Measurements from ENCODE around the gene POLE3. TPM values are rescaled to one million over a fixed set of nuclear protein-coding genes. Genes with fewer than 3 reads are reported as not detected.
"Not testable (repeated sequence)": the region's sequence is repeated elsewhere in the genome, so short reads cannot be mapped to it uniquely, and the experiment has no call there.

POLE3 gene
- 67.6 TPM for polyA plus RNA-seq (2013, experiment 1 of 4)
- 73.4 TPM for polyA plus RNA-seq (2013, experiment 2 of 4)
- polyA plus RNA-seq (2013, experiment 3 of 4): 71.8 TPM
- polyA plus RNA-seq (2013, experiment 4 of 4): 72.2 TPM

GRCh38 chr9:113410207-113410864 is at the start of gene POLE3, which contains the start of gene C9orf43:
TSS of gene POLE3 (minus strand) at chr9:113410675. CDS start at chr9:113410293, 382 bp downstream.
TSS of gene C9orf43 (plus strand) at chr9:113410747. CDS start at chr9:113413494, 2,747 bp downstream.
- Histone ChIP-seq H3K27me3 (ENCODE audit: control insufficient read depth, insufficient read depth, low read length, poor library complexity, severe bottlenecking) (no peaks in the 10 kb centered on the region), H3K4me1 (ENCODE audit: control insufficient read depth, insufficient read depth, low read length) (peaks cover 6% of the 10 kb centered on the region), H3K4me3 (ENCODE audit: insufficient read depth, low read depth, low read length) (peak within 1 kb of the TSS; percentile 98), H3K36me3 (ENCODE audit: control insufficient read depth, insufficient read depth, low read length) (peaks cover 9% of the 10 kb centered on the region), H3K9me3 (ENCODE audit: control insufficient read depth, low read length) (no peaks in the 10 kb centered on the region), H3K27ac (ENCODE audit: insufficient read depth, low read depth, low read length, poor library complexity, severe bottlenecking) (peak within 1 kb of the TSS; percentile 97)
- WGBS, 2 experiments: 0% methylated on average over 61 of the region's 61 CpGs

- WGBS, 2 experiments: 86 to 97% methylated on average over 1 to 2 of the region's 2 CpGs
- Histone ChIP-seq H3K4me1 (ENCODE audit: control insufficient read depth, insufficient read depth, low read length) (peaks cover 11% of the 10 kb centered on the region), H3K9me3 (ENCODE audit: control insufficient read depth, low read length) (no peaks in the 10 kb centered on the region), H3K4me3 (ENCODE audit: insufficient read depth, low read depth, low read length) (no peak overlapping the region), H3K27ac (ENCODE audit: insufficient read depth, low read depth, low read length, poor library complexity, severe bottlenecking) (no peak overlapping the region), H3K27me3 (ENCODE audit: control insufficient read depth, insufficient read depth, low read length, poor library complexity, severe bottlenecking) (no peaks in the 10 kb centered on the region), H3K36me3 (ENCODE audit: control insufficient read depth, insufficient read depth, low read length) (no peaks in the 10 kb centered on the region)
Observed at GRCh38 chr9:113456235-113456634, 45.8 kb upstream of the POLE3 start.

DNA sequence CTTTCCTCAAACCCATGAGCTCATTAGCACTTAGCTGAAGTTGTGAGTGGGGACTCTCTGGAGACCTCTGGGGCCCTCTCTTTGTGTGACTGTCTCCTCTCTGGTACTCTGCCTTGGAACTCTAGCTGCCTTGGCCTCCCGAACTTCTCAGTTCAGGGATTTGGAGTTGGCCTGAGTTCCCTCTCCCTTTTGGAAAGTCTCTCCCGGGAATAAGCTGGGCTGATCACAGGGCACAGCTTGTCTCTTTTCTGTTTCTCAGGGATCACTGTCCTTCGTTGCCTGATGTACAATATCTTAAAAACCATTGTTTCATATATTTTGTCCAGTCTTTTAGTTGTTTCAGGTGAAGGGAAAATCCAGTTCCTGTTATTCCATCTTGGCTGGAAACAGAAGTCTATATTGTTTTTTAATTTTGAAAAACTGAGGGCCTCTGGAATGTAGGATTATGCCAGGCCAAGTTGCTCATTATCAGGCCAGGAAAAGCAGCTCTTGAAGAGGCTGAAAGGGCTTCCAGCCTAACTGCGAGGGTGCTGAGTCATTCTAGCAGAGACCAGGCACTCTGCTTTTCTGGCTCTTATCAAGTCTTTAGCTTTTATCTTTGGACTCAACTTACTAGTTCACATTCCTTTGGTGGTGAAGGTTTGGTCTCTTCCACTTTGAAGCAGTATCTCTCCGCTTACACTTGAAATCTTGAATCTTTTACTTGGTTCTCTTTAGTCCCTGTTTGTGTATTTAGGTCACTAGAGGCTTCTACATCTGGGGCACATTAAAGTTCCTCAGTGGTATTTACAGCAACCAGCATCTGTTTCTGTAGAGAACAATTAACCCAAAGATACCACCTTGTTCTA is 44.7 kb upstream of the POLE3 start:
- WGBS, 2 experiments: 54 to 75% methylated on average over 3 to 5 of the region's 5 CpGs
- Histone ChIP-seq H3K4me1 (ENCODE audit: control insufficient read depth, insufficient read depth, low read length) (peaks cover 11% of the 10 kb centered on the region), H3K27ac (ENCODE audit: insufficient read depth, low read depth, low read length, poor library complexity, severe bottlenecking) (no peak overlapping the region), H3K27me3 (ENCODE audit: control insufficient read depth, insufficient read depth, low read length, poor library complexity, severe bottlenecking) (no peaks in the 10 kb centered on the region), H3K36me3 (ENCODE audit: control insufficient read depth, insufficient read depth, low read length) (no peaks in the 10 kb centered on the region), H3K4me3 (ENCODE audit: insufficient read depth, low read depth, low read length) (no peak overlapping the region), H3K9me3 (ENCODE audit: control insufficient read depth, low read length) (no peaks in the 10 kb centered on the region)

DNA sequence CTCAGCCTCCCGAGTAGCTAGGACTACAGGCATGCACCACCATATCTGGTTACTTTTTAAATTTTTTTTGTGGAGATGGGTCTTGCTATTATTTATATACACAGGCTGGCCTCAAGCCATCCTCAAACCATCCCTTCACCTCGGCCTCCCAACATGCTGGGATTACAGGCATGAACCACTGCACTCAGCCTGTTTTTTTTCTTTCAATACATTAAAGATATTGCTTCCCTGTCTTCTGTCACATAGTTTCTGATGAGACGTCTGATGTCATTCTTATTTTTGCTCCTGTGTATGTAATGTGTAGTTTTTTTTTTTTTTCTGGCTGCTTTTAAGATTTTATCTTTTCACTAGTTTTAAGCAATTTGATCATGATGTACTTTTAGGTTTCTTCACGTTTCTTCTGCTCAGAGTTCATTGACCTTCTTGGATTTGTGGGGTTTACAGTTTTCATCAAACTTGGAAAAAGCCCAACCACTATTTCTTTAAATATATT is 41.7 kb upstream of the POLE3 start:
- H3K27me3 ChIP-seq (ENCODE audit: control insufficient read depth, insufficient read depth, low read length, poor library complexity, severe bottlenecking): no peaks in the 10 kb centered on the region
- H3K9me3 ChIP-seq (ENCODE audit: control insufficient read depth, low read length): no peaks in the 10 kb centered on the region
- H3K36me3 ChIP-seq (ENCODE audit: control insufficient read depth, insufficient read depth, low read length): no peaks in the 10 kb centered on the region
- WGBS, 2 experiments: 84 to 93% methylated on average over 3 to 4 of the region's 4 CpGs
- no peak overlapping the region for H3K4me3 ChIP-seq (ENCODE audit: insufficient read depth, low read depth, low read length)
- H3K27ac ChIP-seq (ENCODE audit: insufficient read depth, low read depth, low read length, poor library complexity, severe bottlenecking): no peak overlapping the region
- H3K4me1 ChIP-seq (ENCODE audit: control insufficient read depth, insufficient read depth, low read length): peaks cover 11% of the 10 kb centered on the region

- Histone ChIP-seq H3K9me3 (ENCODE audit: control insufficient read depth, low read length) (no peaks in the 10 kb centered on the region), H3K4me1 (ENCODE audit: control insufficient read depth, insufficient read depth, low read length) (no peaks in the 10 kb centered on the region), H3K27me3 (ENCODE audit: control insufficient read depth, insufficient read depth, low read length, poor library complexity, severe bottlenecking) (no peaks in the 10 kb centered on the region), H3K27ac (ENCODE audit: insufficient read depth, low read depth, low read length, poor library complexity, severe bottlenecking) (no peak overlapping the region), H3K36me3 (ENCODE audit: control insufficient read depth, insufficient read depth, low read length) (no peaks in the 10 kb centered on the region), H3K4me3 (ENCODE audit: insufficient read depth, low read depth, low read length) (no peak overlapping the region)
- 85 to 100% methylated on average over 2 of the region's 2 CpGs for WGBS, 2 experiments
Observed at GRCh38 chr9:113449376-113449775, 38.9 kb upstream of the POLE3 start.

DNA sequence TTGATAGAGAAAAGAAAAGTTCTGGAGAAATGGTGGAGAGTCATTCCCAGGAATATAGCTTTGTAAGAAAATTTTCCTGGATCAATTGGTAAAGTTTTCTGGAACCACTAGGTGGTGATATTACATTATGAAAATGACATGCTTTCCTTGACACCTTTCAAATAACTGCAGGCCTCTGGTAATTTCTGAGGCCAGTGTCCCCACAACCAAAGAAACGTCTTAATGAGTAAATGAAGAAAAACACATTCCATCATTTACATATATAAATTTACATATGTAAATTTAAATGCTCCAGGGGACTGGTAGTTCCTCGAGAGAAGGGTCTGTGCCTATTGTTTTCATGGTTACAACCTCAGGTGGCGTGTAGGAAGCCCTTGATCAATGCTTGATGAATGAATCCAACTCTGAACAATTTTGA is 35.9 kb upstream of the POLE3 start:
- 62 to 75% methylated on average over 2 of the region's 3 CpGs for WGBS, 2 experiments
- no peak overlapping the region for H3K4me3 ChIP-seq (ENCODE audit: insufficient read depth, low read depth, low read length)
- no peaks in the 10 kb centered on the region for H3K27me3 ChIP-seq (ENCODE audit: control insufficient read depth, insufficient read depth, low read length, poor library complexity, severe bottlenecking)
- no peaks in the 10 kb centered on the region for H3K9me3 ChIP-seq (ENCODE audit: control insufficient read depth, low read length)
- no peaks in the 10 kb centered on the region for H3K36me3 ChIP-seq (ENCODE audit: control insufficient read depth, insufficient read depth, low read length)
- no peaks in the 10 kb centered on the region for H3K4me1 ChIP-seq (ENCODE audit: control insufficient read depth, insufficient read depth, low read length)
- no peak overlapping the region for H3K27ac ChIP-seq (ENCODE audit: insufficient read depth, low read depth, low read length, poor library complexity, severe bottlenecking)

GRCh38 chr9:113444736-113445135 is 34.3 kb upstream of the POLE3 start:
- Histone ChIP-seq H3K27ac (ENCODE audit: insufficient read depth, low read depth, low read length, poor library complexity, severe bottlenecking) (no peak overlapping the region), H3K27me3 (ENCODE audit: control insufficient read depth, insufficient read depth, low read length, poor library complexity, severe bottlenecking) (no peaks in the 10 kb centered on the region), H3K4me1 (ENCODE audit: control insufficient read depth, insufficient read depth, low read length) (no peaks in the 10 kb centered on the region), H3K36me3 (ENCODE audit: control insufficient read depth, insufficient read depth, low read length) (no peaks in the 10 kb centered on the region), H3K9me3 (ENCODE audit: control insufficient read depth, low read length) (no peaks in the 10 kb centered on the region), H3K4me3 (ENCODE audit: insufficient read depth, low read depth, low read length) (no peak overlapping the region)
- WGBS, 2 experiments: 89 to 97% methylated on average over 2 of the region's 2 CpGs

DNA sequence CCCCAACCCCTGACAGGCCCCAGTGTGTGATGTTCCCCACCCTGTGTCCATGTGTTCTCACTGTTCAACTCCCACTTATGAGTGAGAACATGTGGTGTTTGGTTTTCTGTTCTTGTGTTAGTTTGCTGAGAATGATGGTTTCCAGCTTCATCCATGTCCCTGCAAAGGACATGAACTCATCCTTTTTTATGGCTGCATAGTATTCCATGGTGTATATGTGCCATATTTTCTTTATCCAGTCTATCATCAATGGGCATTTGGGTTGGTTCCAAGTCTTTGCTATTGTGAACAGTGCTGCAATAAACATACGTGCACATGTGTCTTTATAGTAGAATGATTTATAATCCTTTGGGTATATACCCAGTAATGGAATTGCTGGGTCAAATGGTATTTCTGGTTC is 27.2 kb upstream of the POLE3 start:
- not testable (repeated sequence) for H3K4me1 ChIP-seq (ENCODE audit: control insufficient read depth, insufficient read depth, low read length); H3K9me3 ChIP-seq (ENCODE audit: control insufficient read depth, low read length)

DNA sequence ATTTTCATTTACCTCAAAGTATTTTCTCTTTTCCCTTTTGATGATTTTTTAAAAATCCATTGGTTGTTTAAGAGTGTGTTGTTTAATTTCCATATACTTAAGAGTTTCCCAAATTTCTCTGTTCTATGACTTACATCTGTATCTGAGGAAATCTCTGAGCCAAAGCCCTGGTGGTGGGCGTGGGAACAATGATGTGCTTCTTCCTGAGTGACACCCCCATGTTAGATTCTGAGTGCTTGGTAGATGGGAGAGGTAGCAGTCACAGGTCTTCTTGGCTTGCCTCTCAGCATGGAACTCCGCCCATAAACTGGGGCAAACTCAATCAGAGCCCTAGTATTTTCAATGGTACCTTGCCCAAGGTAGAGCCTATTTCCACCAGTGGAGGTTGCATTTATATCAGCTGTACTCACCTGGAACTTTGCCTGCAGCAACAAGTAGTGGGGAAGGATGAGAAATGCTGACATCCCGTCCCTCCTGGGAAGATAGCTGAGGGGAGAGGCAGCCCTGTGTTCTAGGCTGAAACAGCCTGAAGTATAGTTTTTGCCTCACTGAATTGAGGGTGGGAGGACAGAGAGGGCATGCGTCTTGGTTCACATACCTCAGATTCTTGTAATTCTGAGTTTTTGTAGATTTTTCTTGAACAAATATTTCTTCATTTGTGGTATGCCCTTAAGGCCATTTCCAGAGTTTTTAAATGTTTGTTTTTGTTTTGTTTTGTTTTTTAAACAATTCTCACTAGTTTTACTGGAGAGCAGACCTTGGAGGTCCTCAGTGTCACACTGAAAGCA is 26.4 kb upstream of the POLE3 start:
- H3K36me3 ChIP-seq (ENCODE audit: control insufficient read depth, insufficient read depth, low read length): no peaks in the 10 kb centered on the region
- no peaks in the 10 kb centered on the region for H3K4me1 ChIP-seq (ENCODE audit: control insufficient read depth, insufficient read depth, low read length)
- WGBS, 2 experiments: 88 to 93% methylated on average over 4 of the region's 4 CpGs
- H3K27me3 ChIP-seq (ENCODE audit: control insufficient read depth, insufficient read depth, low read length, poor library complexity, severe bottlenecking): no peaks in the 10 kb centered on the region
- H3K9me3 ChIP-seq (ENCODE audit: control insufficient read depth, low read length): no peaks in the 10 kb centered on the region
- no peak overlapping the region for H3K4me3 ChIP-seq (ENCODE audit: insufficient read depth, low read depth, low read length)
- no peak overlapping the region for H3K27ac ChIP-seq (ENCODE audit: insufficient read depth, low read depth, low read length, poor library complexity, severe bottlenecking)

More for the DNA sequence above, 27.2 kb upstream of the POLE3 start:
- 83 to 100% methylated on average over 1 of the region's 1 CpG for WGBS, 2 experiments
- not testable (repeated sequence) for H3K27me3 ChIP-seq (ENCODE audit: control insufficient read depth, insufficient read depth, low read length, poor library complexity, severe bottlenecking); H3K27ac ChIP-seq (ENCODE audit: insufficient read depth, low read depth, low read length, poor library complexity, severe bottlenecking); H3K36me3 ChIP-seq (ENCODE audit: control insufficient read depth, insufficient read depth, low read length); H3K4me3 ChIP-seq (ENCODE audit: insufficient read depth, low read depth, low read length)

Data from ectodermal cell (in vitro differentiated cells).